ENCODE measurements around the gene PICALM.

DNA sequence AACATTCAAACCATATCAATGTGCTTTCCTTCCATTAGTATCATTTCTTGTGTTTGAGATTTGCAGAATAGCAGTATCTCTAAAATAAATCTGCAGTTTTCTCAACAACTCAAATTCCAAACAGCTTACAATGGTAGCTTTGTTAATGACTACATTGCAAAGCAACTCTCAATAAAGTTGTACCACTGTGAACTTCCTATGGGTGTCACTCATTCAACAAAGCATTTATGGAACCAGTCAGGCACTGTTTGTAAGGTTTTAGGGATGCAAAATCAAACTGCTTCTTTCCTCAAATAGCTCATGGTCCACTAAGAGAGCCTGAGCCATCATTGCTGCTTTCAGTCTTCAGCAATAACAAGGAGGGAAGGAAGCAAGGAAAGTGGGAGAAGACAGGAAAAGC, 122.7 kb downstream of the PICALM start:
- TF ChIP-seq, protein P1, sequence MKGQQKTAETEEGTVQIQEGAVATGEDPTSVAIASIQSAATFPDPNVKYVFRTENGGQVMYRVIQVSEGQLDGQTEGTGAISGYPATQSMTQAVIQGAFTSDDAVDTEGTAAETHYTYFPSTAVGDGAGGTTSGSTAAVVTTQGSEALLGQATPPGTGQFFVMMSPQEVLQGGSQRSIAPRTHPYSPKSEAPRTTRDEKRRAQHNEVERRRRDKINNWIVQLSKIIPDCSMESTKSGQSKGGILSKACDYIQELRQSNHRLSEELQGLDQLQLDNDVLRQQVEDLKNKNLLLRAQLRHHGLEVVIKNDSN (IDR thresholded peaks at IDR 0.05), result no peak
- TF ChIP-seq TCF12 (IDR thresholded peaks at IDR 0.05; ENCODE audit: low read depth) (no peak), EP300 (IDR thresholded peaks at IDR 0.05; ENCODE audit: borderline replicate concordance) (no peak), CEBPB (IDR thresholded peaks at IDR 0.05) (no peak), REST (IDR thresholded peaks at IDR 0.05; ENCODE audit: low read depth) (no peak), MAX (IDR thresholded peaks at IDR 0.05) (no peak), RAD21 (IDR thresholded peaks at IDR 0.05; ENCODE audit: low read depth) (peak; percentile 24; the same call in 1 of the 2 replicates)
